Activated CD8-positive, alpha-beta T cell treated with anti-CD3 and anti-CD28 coated beads for 36 hours (primary cell): ENCODE results near the gene DAPK3. TPM values are rescaled to one million over a fixed set of nuclear protein-coding genes. Genes with fewer than 3 reads are reported as not detected.
A peak's percentile ranks its signal among the peaks of the same experiment; 100 is the strongest.

Source experiments
- ATAC-seq: fragments of 200-7000 bp; cut with Tn5 transposase; one replicate; pipeline ENCODE4 v1.10.0; 2021; ENCODE audit warnings: mild to moderate bottlenecking, moderate library complexity
- CTCF ChIA-PET: fragments of 350-600 bp; sonication (Branson Sonifier 250); formaldehyde crosslinking; loops from one replicate; lab custom pipeline; 2021; ENCODE audit warnings: antibody characterized with exemption; lab: Charles Lee
- POLR2A ChIA-PET: fragments of 350-600 bp; sonication (Branson Sonifier 250); formaldehyde crosslinking; loops from one replicate; lab custom pipeline; 2021; ENCODE audit warnings: antibody characterized with exemption; lab: Charles Lee
- DNase-seq: peaks from one replicate; pipeline ENCODE4 v3.0.0-alpha.2; 2020
- H3K27ac Mint-ChIP-seq: one replicate; pipeline ENCODE4 v1.8.0; 2021; ENCODE audit warnings: mild to moderate bottlenecking, mixed read lengths
- H3K27me3 Mint-ChIP-seq: one replicate; pipeline ENCODE4 v1.8.0; 2021; ENCODE audit warnings: mixed read lengths
- H3K36me3 Mint-ChIP-seq: one replicate; pipeline ENCODE4 v1.8.0; 2021; ENCODE audit warnings: low read depth, mixed read lengths
- H3K4me1 Mint-ChIP-seq: one replicate; pipeline ENCODE4 v1.8.0; 2021; ENCODE audit warnings: low read depth, mixed read lengths
- H3K4me3 Mint-ChIP-seq: one replicate; pipeline ENCODE4 v1.8.0; 2021; ENCODE audit warnings: mild to moderate bottlenecking, moderate library complexity, mixed read lengths
- H3K9me3 Mint-ChIP-seq: one replicate; pipeline ENCODE4 v1.8.0; 2021; ENCODE audit warnings: mixed read lengths
- CTCF ChIP-seq: fragments of 200-600 bp; IDR thresholded peaks from one replicate; pipeline ENCODE4 v1.8.0; 2022; ENCODE audit warnings: antibody characterized with exemption, mild to moderate bottlenecking
- intact Hi-C: fragments of 100-400 bp; cut with micrococcal nuclease; formaldehyde crosslinking; loops from one replicate; pipeline ENCODE4 v1.10.0; 2022
- total RNA-seq, 2 experiments: library from RNA; stranded (reverse); gene quantifications; one replicate each; pipeline ENCODE4 v1.2.3, GENCODE V29; 2021

The DAPK3 gene
- total RNA-seq, 2 experiments from 2014 or later, result 27.2 to 27.5 TPM

DNA sequence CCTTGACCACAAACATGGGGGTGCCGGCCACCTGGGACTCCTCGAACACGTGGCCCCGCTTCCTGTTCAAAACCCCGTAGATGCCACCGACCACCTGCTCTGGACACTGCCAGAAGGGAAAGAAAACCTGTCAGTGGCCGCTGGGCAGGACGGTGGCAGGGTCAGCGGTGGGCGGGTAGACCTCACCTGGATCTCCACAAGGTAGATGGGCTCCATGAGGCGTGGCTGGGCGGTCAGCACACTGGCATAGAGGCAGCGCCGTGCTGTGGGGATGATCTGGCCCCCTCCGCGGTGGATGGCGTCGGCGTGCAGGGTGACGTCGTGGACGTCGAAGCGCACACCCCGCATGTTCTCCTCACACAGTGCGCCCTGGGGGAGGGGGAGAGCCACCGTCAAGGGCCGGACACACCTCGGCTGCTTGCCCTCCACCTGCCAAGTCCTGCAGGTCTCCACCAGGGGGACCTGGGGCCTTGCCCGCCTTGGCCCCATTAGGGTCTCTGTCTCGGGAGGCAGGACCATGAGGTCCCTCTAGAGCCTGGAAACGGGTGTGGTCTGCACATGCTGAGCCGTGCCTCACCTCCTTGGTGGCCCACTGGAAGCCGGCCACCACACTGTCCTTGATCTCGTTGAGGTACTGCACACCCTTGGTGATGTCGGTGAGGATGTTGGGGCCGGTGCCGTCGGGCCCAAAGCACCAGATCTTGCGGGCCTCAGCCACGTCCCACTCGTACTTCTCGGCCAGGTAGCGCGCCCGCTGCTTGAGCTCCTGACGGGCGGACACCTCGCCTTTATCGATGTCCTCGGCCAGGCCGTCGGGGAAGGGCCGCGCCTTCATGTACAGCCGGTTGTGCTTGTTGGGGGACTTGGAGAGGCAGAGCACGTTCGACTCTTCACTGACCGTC is 6.6 kb upstream of the DAPK3 start:
- POLR2A ChIA-PET, result interaction anchor here (0.6 to 3.5 kb wide), 5 partner anchors 7 to 421 kb away, joined by 3 to 78 read pairs (median 6); partner anchors contain the start of gene EEF2
- no peak for TF ChIP-seq CTCF
- H3K27ac Mint-ChIP-seq, result peak overlapping the region; percentile 48
- no peak overlapping the region for H3K4me3 Mint-ChIP-seq
- H3K36me3 Mint-ChIP-seq, result peaks cover 59% of the 10 kb centered on the region
- no peaks in the 10 kb centered on the region for H3K9me3 Mint-ChIP-seq
- peaks cover 22% of the 10 kb centered on the region for H3K4me1 Mint-ChIP-seq
- CTCF ChIA-PET, result no interaction called here
- ATAC-seq, result no peak
- H3K27me3 Mint-ChIP-seq, result no peaks in the 10 kb centered on the region
- intact Hi-C loops, result no loop called here
- no peak for DNase-seq

DNA sequence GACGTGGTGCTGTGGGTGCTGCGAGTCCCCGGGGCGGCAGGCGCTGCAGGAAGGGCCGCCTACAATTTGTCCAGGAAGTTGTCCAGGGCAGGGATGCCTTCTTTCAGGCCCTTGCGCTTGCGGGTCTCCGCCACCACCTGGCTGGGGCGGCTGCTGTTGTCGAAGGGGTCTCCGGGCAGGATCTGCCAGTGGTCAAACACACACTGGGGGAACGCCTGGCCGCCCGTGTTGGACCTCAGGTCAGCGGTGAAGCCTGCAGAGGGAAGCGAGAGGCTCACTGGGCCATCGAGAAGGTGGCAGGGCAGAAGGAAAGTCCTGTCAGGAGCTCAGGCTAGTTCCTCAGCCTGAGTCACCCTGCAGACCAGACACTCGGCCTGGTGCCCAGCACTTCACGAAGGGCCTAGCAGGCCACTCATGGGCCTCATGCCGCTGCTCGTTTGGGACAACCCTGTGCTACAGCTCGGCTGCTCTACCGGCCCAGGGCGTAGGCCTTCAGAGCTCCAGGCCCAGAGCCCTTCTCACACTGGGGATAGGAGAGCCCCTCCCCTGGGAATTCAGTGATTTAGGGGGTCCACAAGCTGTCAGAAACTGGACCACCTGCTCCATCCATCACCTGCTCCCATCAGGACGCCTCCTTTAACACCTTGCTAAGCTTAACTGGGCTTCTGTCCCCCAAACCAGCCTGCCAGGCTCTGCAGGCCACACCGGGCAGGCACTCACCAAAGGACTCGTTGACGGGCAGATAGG is 5.8 kb upstream of the DAPK3 start:
- no peak overlapping the region for H3K27ac Mint-ChIP-seq
- ChIA-PET CTCF (interaction anchor here (0.6 kb wide), 1 partner anchor 832 kb away, joined by 3 read pairs; no protein-coding TSS in a partner anchor), POLR2A (interaction anchor here (0.6 to 3.5 kb wide), 5 partner anchors 8 to 102 kb away, joined by 3 to 78 read pairs (median 3); partner anchors contain the start of gene EEF2)
- intact Hi-C loops, result no loop called here
- no peaks in the 10 kb centered on the region for H3K27me3 Mint-ChIP-seq
- no peaks in the 10 kb centered on the region for H3K9me3 Mint-ChIP-seq
- no peak overlapping the region for H3K4me3 Mint-ChIP-seq
- H3K4me1 Mint-ChIP-seq, result peaks cover 14% of the 10 kb centered on the region
- TF ChIP-seq CTCF, result no peak
- H3K36me3 Mint-ChIP-seq, result peaks cover 51% of the 10 kb centered on the region
- no peak for ATAC-seq
- no peak for DNase-seq

GRCh38 chr19:3975637-3976087 is 4.8 kb upstream of the DAPK3 start:
- ATAC-seq (no peak), DNase-seq (no peak)
- intact Hi-C loops, result no loop called here
- TF ChIP-seq CTCF, result no peak
- H3K27me3 Mint-ChIP-seq, result no peaks in the 10 kb centered on the region
- ChIA-PET POLR2A (interaction anchor here (0.6 to 3.5 kb wide), 4 partner anchors 9 to 101 kb away, joined by 3 to 78 read pairs (median 4); partner anchors contain the start of gene EEF2), CTCF (interaction anchor here (1.2 to 1.3 kb wide), 2 partner anchors 10 to 12 kb away, joined by 4 to 5 read pairs; partner anchors contain the start of gene EEF2)
- no peak overlapping the region for H3K27ac Mint-ChIP-seq
- peaks cover 12% of the 10 kb centered on the region for H3K4me1 Mint-ChIP-seq
- H3K9me3 Mint-ChIP-seq, result no peaks in the 10 kb centered on the region
- peaks cover 41% of the 10 kb centered on the region for H3K36me3 Mint-ChIP-seq
- H3K4me3 Mint-ChIP-seq, result peak overlapping the region; percentile 15

- Mint-ChIP-seq H3K4me1 (peaks cover 16% of the 10 kb centered on the region), H3K27me3 (no peaks in the 10 kb centered on the region), H3K4me3 (no peak overlapping the region), H3K36me3 (peaks cover 37% of the 10 kb centered on the region), H3K9me3 (no peaks in the 10 kb centered on the region), H3K27ac (no peak overlapping the region)
- ChIA-PET CTCF (interaction anchor here (1.2 to 1.3 kb wide), 2 partner anchors 10 to 12 kb away, joined by 4 to 5 read pairs; partner anchors contain the start of gene EEF2), POLR2A (interaction anchor here (1.1 to 3.5 kb wide), 3 partner anchors 9 to 15 kb away, joined by 3 to 78 read pairs (median 6); partner anchors contain the start of gene EEF2)
- no peak for TF ChIP-seq CTCF
- intact Hi-C loops, result no loop called here
- ATAC-seq (no peak), DNase-seq (no peak)
These were observed 4.2 kb upstream of the DAPK3 start for GRCh38 chr19:3975144-3975543.
